BJ (cell line): ENCODE measurements around the gene ST7. TPM values are rescaled to one million over a fixed set of nuclear protein-coding genes. Genes with fewer than 3 reads are reported as not detected.

Source experiments
- CTCF ChIA-PET: fragments of 350-600 bp; formaldehyde crosslinking; extraction: SDS; loops from one replicate; lab custom pipeline; 2021; ENCODE audit warnings: antibody characterized with exemption, inconsistent platforms; lab: Yijun Ruan, JAX
- POLR2A ChIA-PET: fragments of 300-600 bp; sonication (Branson Sonifier 250); formaldehyde crosslinking; extraction: SDS; loops from one replicate; lab custom pipeline; 2021; ENCODE audit warnings: antibody characterized with exemption; lab: Charles Lee
- DNase-seq: peaks from one replicate; pipeline ENCODE4 v3.0.0-alpha.2; 2011; ENCODE audit warnings: low read depth
- H3K27me3 ChIP-seq: 2 replicates; pipeline ENCODE4 v1.6.0; 2011; ENCODE audit warnings: low read length; ENCODE audit not compliant: control insufficient read depth, insufficient read depth
- H3K36me3 ChIP-seq: 2 replicates; pipeline ENCODE4 v1.5.1; 2011; ENCODE audit warnings: low read length; ENCODE audit not compliant: control insufficient read depth, insufficient read depth
- H3K4me3 ChIP-seq: 2 replicates; pipeline ENCODE4 v1.5.1; 2011; ENCODE audit warnings: low read depth, mild to moderate bottlenecking, control low read depth, low read length
- CTCF ChIP-seq: IDR thresholded peaks from 2 replicates; pipeline ENCODE4 v1.5.1; 2011; ENCODE audit warnings: low read depth, mild to moderate bottlenecking, control low read depth, inconsistent platforms, low read length, moderate library complexity; ENCODE audit not compliant: insufficient read depth
- polyA plus RNA-seq: library from polyadenylated mRNA; depleted of rRNA; stranded (reverse); fragments of >200 nt; gene quantifications from 2 replicates; pipeline ENCODE4 v1.2.3, GENCODE V29; 2011

The ST7 gene
- polyA plus RNA-seq, 1 experiment, result 16.0 TPM

DNA sequence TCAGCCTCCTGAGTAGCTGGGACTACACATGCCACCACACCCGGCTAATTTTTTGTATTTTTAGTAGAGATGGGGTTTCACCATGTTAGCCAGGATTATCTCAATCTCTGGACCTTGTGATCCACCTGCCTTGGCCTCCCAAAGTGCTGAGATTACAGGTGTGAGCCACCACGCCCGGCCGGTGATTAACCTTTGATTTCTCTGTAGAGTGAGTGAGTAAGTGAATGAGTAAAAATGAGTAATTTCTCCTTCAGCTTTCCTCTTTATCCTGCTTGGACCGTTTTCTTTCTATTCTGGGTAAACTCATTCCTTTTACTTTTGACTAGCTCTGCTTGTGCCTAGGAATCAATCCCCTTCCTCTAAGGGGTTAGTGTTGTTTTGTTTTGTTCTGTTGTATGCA, 36.8 kb downstream of the ST7 start:
- ChIA-PET CTCF (interaction anchor here (1.0 to 9.2 kb wide), 6 partner anchors 9 to 138 kb away, joined by 3 to 200 read pairs (median 12); no protein-coding TSS in a partner anchor), POLR2A (no interaction called here)
- Histone ChIP-seq H3K27me3 (no peaks in the 10 kb centered on the region), H3K36me3 (no peaks in the 10 kb centered on the region), H3K4me3 (no peak overlapping the region)
- no peak for TF ChIP-seq CTCF
- DNase-seq, result no peak

- POLR2A ChIA-PET, result no interaction called here
- Histone ChIP-seq H3K4me3 (no peak overlapping the region), H3K36me3 (no peaks in the 10 kb centered on the region), H3K27me3 (no peaks in the 10 kb centered on the region)
- TF ChIP-seq CTCF, result no peak
- CTCF ChIA-PET, result interaction anchor here (1.1 to 9.2 kb wide), 2 partner anchors 9 to 128 kb away, joined by 4 to 200 read pairs; no protein-coding TSS in a partner anchor
- no peak for DNase-seq
Observed at GRCh38 chr7:116991233-116991632, 37.9 kb downstream of the ST7 start.

DNA sequence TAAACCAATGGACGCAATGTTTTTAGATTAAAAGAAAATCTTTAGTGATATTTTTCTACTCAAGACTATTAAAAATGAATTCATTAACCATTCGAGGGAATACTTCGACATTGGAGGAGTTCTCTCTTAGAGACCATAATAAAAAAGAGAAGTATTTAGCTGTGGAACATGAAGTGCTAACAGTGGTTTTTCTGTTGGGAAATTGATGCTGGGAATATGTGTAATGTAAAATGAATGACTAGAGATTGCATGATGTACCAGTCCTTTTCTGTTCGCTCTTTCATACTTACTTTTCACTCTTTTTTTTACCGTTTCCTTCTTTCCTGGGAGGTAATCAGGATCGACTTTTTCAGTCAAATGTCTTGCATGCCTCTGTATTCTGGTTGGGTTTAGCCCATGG, 41.3 kb downstream of the ST7 start:
- TF ChIP-seq CTCF, result no peak
- CTCF ChIA-PET, result interaction anchor here (1.2 kb wide), 1 partner anchor 12 kb away, joined by 3 read pairs; no protein-coding TSS in a partner anchor

GRCh38 chr7:116997972-116998371, 44.7 kb downstream of the ST7 start:
- no peak for DNase-seq
- ChIA-PET CTCF (interaction anchor here (1.4 to 6.4 kb wide), 3 partner anchors 9 to 119 kb away, joined by 4 to 33 read pairs (median 8); no protein-coding TSS in a partner anchor), POLR2A (no interaction called here)

More for the DNA sequence above, 41.3 kb downstream of the ST7 start:
- Histone ChIP-seq H3K36me3 (no peaks in the 10 kb centered on the region), H3K4me3 (no peak overlapping the region), H3K27me3 (no peaks in the 10 kb centered on the region)
- no peak for DNase-seq
- POLR2A ChIA-PET, result interaction anchor here (0.6 kb wide), 1 partner anchor 18 kb away, joined by 3 read pairs; no protein-coding TSS in a partner anchor

More at GRCh38 chr7:116997972-116998371, 44.7 kb downstream of the ST7 start:
- no peaks in the 10 kb centered on the region for H3K27me3 ChIP-seq
- TF ChIP-seq CTCF, result no peak
- no peak overlapping the region for H3K4me3 ChIP-seq
- H3K36me3 ChIP-seq, result no peaks in the 10 kb centered on the region
